KBM-7 (cell line): ENCODE measurements around the gene TBX4.

Experiments used
- DNase-seq: peaks from one replicate; pipeline ENCODE4 v3.0.0-alpha.2; 2015
- in situ Hi-C: fragments of 300-500 bp; cut with MboI; formaldehyde crosslinking; loops from 2 replicates; pipeline ENCODE4 v1.14.3; 2020; ENCODE audit warnings: low sequenced_read_pairs, low pct_unique_long_range_greater_than_20kb, mixed read lengths

Gene TBX4

GRCh38 chr17:61475726-61476125, 23.5 kb downstream of the TBX4 start:
- no peak for DNase-seq
- in situ Hi-C loops, result no loop called here

DNA sequence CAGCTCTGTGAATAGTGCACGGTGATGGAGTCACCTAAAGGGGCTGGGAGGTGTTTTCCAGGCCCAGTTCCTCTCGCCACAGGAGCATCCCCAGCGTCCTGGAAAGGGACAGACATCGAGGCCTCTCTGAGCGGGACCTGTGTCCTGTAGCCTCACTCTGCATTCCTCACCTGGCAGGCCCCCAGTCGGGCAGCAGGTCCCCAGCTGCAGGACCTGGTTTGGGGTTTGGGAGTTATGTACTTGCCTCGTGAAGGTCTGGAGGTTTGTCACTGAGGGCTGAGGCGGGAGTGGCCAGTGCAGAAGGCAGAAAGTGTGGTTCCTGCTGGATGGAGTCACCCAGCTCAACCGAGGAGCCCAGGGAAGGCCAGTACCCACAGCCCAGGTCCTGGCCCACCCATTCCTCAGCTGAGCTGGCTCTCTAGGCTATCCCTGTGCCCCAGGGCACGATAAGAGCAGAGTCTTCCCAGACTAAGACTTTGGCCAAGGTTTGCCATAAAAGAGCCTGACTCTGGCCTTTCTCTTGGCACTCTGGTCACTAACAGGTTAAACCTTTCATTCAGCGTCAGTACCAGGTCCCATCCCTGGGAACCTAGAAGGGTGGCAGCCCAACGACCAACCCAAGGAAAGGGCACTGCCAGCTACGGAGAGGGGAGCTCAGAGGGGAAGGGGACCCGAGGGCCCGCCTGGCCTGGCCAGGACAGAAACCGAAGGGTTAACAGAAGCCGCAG, 24.4 kb downstream of the TBX4 start:
- DNase-seq, result no peak
- in situ Hi-C loops, result no loop called here

- DNase-seq, result no peak
- in situ Hi-C loops, result no loop called here
These were observed 25.1 kb downstream of the TBX4 start for GRCh38 chr17:61477204-61477834.

GRCh38 chr17:61478026-61478789, 26.0 kb downstream of the TBX4 start:
- DNase-seq, result no peak

DNA sequence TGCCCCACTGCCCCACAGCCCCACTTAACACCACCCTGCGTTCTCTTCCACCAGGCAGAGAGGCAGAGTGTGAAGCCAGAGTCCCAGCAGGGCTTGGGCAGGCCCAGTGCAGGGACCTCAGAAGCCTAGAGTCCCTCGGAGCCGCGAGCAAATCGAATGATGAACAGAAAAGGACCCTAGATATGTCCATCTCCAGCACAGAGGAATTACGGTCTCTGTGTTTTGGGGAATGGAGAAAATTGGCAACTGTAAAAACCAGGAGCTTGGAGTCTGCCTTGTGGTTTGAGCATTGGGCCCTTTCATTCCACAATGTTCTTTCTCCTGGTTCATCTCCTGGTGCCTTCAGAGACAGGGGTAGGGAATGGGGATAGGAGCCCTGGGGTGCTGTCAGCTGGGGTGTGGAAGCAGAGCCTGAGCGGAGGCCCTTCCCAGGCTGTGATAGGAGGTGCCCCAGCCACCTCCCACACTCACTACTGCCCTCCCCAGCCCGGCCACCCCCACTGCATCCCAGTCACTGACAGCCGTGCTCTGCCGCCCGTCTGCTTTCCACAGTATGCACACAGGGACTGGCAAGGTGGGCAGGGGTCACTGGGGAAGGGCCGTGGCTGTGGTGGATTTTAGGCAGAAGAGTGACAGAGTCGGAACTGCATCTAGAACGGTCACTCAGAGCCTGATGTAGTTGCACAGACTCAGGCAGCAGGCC, 26.7 kb downstream of the TBX4 start:
- in situ Hi-C loops, result no loop called here
- DNase-seq, result no peak

More at GRCh38 chr17:61478026-61478789, 26.0 kb downstream of the TBX4 start:
- in situ Hi-C loops, result no loop called here

DNA sequence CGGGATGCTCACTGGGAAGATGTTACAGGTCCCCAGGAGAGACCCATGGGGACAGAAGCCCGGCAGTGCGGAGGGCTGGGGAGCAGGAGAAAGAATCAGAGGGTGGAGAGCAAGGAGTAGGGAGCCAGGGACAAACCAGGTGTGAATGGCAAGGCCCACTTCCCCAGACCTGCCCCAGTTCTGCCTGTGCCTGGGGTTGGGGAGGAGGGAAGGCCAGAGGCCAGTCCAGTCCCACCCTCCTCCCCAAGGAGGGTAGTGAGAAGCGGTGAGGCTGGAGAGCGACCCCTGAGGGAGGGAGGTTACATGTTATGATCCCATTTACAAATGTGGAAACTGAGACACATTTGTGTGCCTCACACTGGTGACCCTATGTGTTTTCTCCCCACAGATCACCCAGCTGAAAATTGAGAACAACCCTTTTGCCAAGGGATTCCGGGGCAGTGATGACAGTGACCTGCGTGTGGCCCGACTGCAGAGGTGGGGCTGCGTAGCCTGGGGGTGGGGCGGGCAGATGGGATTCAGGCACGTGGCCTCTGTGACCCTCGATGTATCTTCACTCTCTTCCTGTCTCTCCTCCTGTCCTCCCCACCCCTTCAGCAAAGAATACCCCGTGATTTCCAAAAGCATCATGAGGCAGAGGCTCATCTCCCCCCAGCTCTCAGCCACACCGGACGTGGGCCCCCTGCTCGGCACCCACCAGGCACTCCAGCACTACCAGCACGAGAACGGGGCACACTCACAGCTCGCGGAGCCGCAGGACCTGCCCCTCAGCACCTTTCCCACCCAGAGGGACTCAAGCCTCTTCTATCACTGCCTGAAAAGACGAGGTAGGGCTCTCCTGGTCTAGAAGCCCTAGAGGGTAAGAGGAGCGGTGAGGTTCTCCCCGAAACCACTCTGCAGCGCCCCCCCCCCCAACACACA, 27.5 kb downstream of the TBX4 start:
- in situ Hi-C loops, result no loop called here
- DNase-seq, result no peak

GRCh38 chr17:61480414-61480807, 28.2 kb downstream of the TBX4 start:
- in situ Hi-C loops, result no loop called here

GRCh38 chr17:61481421-61481820, 29.2 kb downstream of the TBX4 start:
- in situ Hi-C loops, result no loop called here
- no peak for DNase-seq

More at GRCh38 chr17:61480414-61480807, 28.2 kb downstream of the TBX4 start:
- no peak for DNase-seq

DNA sequence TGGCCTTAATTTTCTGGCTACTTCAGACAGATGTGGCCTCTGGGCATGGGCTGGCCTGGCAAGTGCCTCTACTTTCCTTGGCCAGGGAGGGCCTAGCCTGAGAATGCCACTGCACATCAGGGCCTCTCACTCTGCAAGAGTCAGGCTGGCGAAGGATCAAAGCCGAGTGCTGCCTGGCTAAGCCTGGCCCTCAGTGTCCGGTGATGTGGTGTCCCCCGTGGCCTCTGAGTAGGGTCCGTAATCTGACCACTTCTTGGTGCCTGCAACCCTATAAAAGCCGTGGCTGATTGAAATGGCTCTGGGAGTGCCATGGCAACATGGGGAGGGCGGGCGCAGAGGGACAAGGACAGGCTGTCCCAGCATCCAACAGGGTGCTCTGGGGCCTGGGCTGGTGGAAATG, 30.2 kb downstream of the TBX4 start:
- DNase-seq, result no peak
- in situ Hi-C loops, result no loop called here

DNA sequence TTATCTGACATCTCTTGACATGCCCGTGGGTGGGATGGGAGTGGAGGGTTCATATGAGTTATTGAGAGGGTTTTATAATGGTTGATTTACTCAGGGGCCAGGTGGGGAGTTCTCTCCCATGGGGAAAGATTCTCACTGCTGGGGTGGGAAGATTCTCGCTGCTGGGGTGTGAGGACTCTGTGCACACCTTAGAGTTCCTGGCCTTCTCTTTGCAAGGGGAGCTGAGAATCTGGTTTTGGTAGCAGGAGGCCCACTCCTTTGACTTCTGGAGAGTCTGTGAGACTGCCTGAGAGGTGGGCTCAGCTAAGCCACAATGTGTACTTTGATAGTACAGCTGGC, 31.5 kb downstream of the TBX4 start:
- DNase-seq, result no peak
- in situ Hi-C loops, result no loop called here

DNA sequence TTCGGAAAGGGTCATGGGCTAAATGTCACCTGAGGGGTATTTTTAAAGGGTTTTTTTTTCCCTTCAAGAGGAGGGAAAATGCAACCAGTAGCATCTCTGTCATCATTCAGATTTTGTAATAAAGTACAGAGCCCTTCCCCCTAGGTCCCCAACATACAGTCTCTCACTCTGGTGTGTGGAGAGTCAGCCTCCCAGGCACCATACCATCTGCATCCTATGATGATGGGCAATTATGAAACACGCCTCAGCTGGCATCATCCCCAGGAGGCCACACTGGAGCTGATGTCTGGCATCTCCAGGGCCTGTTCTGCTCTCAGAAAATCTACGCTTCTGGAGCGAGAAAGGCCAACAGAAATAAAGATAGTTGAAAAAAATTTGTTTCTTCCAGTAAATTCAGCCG, 32.0 kb downstream of the TBX4 start:
- in situ Hi-C loops, result no loop called here
- DNase-seq, result no peak

- in situ Hi-C loops, result no loop called here
- DNase-seq, result no peak
These were observed 33.0 kb downstream of the TBX4 start for GRCh38 chr17:61485067-61485775.

- in situ Hi-C loops, result no loop called here
- DNase-seq, result no peak
These were observed 34.2 kb downstream of the TBX4 start for GRCh38 chr17:61486135-61487120.

- DNase-seq, result no peak
- in situ Hi-C loops, result no loop called here
These were observed 35.2 kb downstream of the TBX4 start for GRCh38 chr17:61487161-61487988.

- in situ Hi-C loops, result no loop called here
- DNase-seq, result no peak
These were observed 35.9 kb downstream of the TBX4 start for GRCh38 chr17:61487989-61488595.
